ENCODE results near the gene PROSER2.

The PROSER2 gene

DNA sequence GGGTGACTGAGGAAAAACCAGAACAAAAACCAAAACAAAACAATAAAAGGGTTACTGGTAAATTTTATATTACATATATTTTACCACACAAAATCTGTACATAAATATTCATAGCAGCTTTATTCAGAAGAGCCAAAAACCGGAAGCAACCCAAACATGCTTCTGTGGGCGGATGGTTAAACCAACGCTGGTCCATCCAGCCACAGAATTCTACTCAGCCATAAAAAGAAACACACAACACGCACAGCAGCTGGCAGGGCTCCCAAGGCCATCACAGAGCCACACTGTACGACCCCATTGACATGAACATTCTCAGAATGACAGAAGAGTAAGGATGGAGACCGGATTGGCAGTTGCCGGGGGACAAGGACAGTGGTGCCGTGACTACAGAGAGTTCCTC lies 83.6 kb downstream of the PROSER2 start:
- no peak overlapping the region for H3K9ac ChIP-seq (ENCODE audit: low read depth, low read length)
- no peaks in the 10 kb centered on the region for H3K36me3 ChIP-seq (ENCODE audit: insufficient read depth, low read length)
- H3K4me1 ChIP-seq (ENCODE audit: control insufficient read depth, insufficient read depth, low read length), result no peaks in the 10 kb centered on the region
- no peak overlapping the region for H3K4me3 ChIP-seq (ENCODE audit: low read length)
- no peaks in the 10 kb centered on the region for H3K9me3 ChIP-seq (replicated peaks; ENCODE audit: low read length)
- no peaks in the 10 kb centered on the region for H3K27me3 ChIP-seq (ENCODE audit: control insufficient read depth, insufficient read depth, low read length)
- no peak overlapping the region for H3K4me2 ChIP-seq (ENCODE audit: low read length)

DNA sequence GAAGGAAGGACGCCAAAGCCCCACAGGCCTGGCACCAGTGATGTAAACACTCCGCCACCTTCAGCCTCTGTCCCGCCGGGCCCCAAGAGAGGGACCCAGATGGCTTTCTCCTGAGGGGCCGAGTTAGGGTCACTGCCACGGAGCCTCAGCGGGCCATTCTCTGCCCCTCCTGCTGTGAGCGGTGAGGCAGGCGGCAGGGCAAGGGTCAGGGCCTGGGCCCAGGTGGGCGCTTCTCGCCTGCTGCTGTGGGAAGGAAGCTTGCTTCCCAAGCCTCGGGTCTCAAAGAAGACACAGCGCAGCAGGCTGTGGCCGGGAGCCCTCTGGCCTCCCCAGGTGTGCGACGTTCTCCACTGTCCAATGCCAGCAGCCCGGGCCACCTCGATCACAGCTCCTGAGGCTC lies 84.8 kb downstream of the PROSER2 start:
- Histone ChIP-seq H3K4me1 (ENCODE audit: control insufficient read depth, insufficient read depth, low read length) (no peaks in the 10 kb centered on the region), H3K4me2 (ENCODE audit: low read length) (no peak overlapping the region), H3K9me3 (replicated peaks; ENCODE audit: low read length) (no peaks in the 10 kb centered on the region), H3K36me3 (ENCODE audit: insufficient read depth, low read length) (no peaks in the 10 kb centered on the region), H3K4me3 (ENCODE audit: low read length) (no peak overlapping the region), H3K27me3 (ENCODE audit: control insufficient read depth, insufficient read depth, low read length) (peaks cover 3% of the 10 kb centered on the region), H3K9ac (ENCODE audit: low read depth, low read length) (no peak overlapping the region)

DNA sequence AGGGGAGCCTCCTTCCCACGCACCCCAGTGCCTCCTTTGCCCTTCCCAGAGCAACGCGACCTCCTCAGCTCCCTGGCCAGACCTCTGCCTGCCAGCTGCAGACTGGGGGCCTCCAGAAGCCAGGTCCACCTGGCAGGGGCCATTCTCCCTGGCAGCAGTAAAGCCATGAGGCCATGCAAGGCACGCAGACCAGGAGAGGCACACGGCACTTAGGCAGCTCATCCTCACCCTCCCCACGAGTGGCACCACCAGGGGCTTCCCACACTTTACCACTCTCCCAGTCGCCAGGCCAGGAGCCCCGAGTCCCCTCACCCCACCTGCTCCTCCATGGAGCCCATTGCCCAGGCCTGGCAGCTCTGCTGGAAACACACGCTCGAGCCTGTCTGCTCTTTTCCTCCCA lies 85.4 kb downstream of the PROSER2 start:
- no peaks in the 10 kb centered on the region for H3K36me3 ChIP-seq (ENCODE audit: insufficient read depth, low read length)
- H3K4me1 ChIP-seq (ENCODE audit: control insufficient read depth, insufficient read depth, low read length), result no peaks in the 10 kb centered on the region
- no peak overlapping the region for H3K9ac ChIP-seq (ENCODE audit: low read depth, low read length)
- no peak overlapping the region for H3K4me3 ChIP-seq (ENCODE audit: low read length)
- no peaks in the 10 kb centered on the region for H3K9me3 ChIP-seq (replicated peaks; ENCODE audit: low read length)
- no peak overlapping the region for H3K4me2 ChIP-seq (ENCODE audit: low read length)
- peaks cover 3% of the 10 kb centered on the region for H3K27me3 ChIP-seq (ENCODE audit: control insufficient read depth, insufficient read depth, low read length)

DNA sequence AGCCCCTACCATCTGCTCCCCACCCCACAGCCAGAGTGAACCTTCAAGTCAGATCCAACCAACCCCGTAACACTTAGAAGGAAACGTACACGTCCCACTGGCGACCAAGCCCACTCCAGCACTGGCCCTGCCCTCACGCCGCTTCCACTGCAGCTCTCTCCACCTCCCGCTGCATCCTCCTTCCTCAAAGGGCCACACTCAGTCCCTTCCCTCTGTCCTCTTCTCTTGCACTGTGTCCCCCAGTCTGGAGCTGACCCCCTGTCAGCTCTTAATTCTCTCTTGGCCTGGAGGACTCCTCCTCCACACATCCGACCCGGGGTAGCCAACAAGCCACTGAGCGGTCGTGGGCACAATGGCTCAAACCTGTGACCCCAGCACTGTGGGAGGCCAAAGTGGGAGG lies 85.8 kb downstream of the PROSER2 start:
- no peaks in the 10 kb centered on the region for H3K4me1 ChIP-seq (ENCODE audit: control insufficient read depth, insufficient read depth, low read length)
- no peaks in the 10 kb centered on the region for H3K9me3 ChIP-seq (replicated peaks; ENCODE audit: low read length)
- no peak overlapping the region for H3K4me3 ChIP-seq (ENCODE audit: low read length)
- no peak overlapping the region for H3K9ac ChIP-seq (ENCODE audit: low read depth, low read length)
- H3K36me3 ChIP-seq (ENCODE audit: insufficient read depth, low read length), result no peaks in the 10 kb centered on the region
- peaks cover 3% of the 10 kb centered on the region for H3K27me3 ChIP-seq (ENCODE audit: control insufficient read depth, insufficient read depth, low read length)
- no peak overlapping the region for H3K4me2 ChIP-seq (ENCODE audit: low read length)

DNA sequence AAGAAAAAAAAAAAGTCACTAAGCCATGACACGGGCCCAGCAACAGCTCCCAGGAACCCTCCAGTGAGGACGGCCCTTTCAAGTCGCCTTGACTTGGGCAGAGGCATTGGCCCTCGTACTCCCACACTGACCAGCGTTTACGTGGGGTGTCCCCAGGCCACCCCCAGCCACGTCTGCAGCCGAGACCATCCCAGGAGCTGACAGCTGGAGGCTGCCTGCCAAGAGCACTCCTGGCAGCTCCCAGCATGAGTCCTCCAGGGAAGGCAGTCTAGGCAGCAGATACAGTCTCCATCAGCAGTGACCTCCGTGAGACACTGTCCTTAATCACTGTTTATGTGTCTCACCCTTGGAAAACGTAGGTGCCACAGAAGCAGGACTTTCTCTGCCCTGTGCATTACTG lies 86.5 kb downstream of the PROSER2 start:
- H3K4me3 ChIP-seq (ENCODE audit: low read length), result no peak overlapping the region
- H3K4me2 ChIP-seq (ENCODE audit: low read length), result no peak overlapping the region
- no peak overlapping the region for H3K9ac ChIP-seq (ENCODE audit: low read depth, low read length)
- H3K27me3 ChIP-seq (ENCODE audit: control insufficient read depth, insufficient read depth, low read length), result peaks cover 3% of the 10 kb centered on the region
- no peaks in the 10 kb centered on the region for H3K36me3 ChIP-seq (ENCODE audit: insufficient read depth, low read length)
- no peaks in the 10 kb centered on the region for H3K4me1 ChIP-seq (ENCODE audit: control insufficient read depth, insufficient read depth, low read length)
- H3K9me3 ChIP-seq (replicated peaks; ENCODE audit: low read length), result no peaks in the 10 kb centered on the region

DNA sequence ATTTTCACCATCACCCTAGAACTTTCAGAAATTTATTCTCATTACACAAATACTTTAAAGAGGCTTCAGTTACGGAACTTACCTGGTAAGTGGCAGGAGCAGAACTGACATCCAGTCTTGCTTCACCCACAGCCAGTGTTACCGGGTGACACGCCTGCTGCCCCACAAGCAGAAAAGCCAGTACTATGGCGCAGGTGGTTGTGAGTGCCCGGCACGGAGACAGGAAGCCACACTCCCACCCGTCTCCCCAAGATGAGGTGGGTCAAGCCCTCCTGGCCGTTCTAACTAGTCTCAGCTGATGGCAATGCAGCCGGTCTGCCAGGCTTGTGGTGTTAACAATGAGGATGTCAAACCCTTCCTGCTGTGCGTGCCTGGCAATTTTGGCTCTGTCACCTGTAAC lies 86.9 kb downstream of the PROSER2 start:
- Histone ChIP-seq H3K4me2 (ENCODE audit: low read length) (no peak overlapping the region), H3K36me3 (ENCODE audit: insufficient read depth, low read length) (no peaks in the 10 kb centered on the region), H3K9ac (ENCODE audit: low read depth, low read length) (no peak overlapping the region), H3K9me3 (replicated peaks; ENCODE audit: low read length) (no peaks in the 10 kb centered on the region), H3K4me1 (ENCODE audit: control insufficient read depth, insufficient read depth, low read length) (no peaks in the 10 kb centered on the region), H3K27me3 (ENCODE audit: control insufficient read depth, insufficient read depth, low read length) (peaks cover 3% of the 10 kb centered on the region), H3K4me3 (ENCODE audit: low read length) (no peak overlapping the region)

DNA sequence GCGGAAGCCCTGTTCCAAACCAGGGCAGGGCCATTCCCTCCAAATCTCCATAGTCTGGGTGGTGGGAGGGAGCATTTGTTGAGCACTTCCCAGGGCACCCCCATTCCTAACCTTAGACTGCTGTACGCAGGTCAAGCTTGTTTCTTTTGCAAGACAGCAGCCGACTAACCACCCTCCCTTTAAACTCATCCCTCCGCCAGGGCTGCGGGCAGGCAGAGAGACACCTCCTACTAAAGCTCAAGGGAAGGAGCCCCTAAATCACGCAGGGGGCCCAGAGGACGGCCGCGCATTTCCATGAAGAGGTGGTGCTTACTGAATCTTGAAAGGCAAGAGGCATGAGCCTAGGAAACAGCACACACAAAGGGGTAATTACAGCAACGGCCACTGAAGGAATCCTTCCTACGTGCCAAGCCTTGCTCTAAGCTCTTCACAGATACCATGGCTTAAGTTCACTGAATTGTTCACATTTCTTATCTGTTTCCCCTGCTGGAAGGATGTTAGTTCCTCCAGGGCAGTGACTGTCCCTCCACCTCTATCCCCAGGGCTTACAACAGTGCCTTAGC lies 90.0 kb downstream of the PROSER2 start:
- peak overlapping the region; percentile 8 for H3K4me2 ChIP-seq (ENCODE audit: low read length)
- H3K9me3 ChIP-seq (replicated peaks; ENCODE audit: low read length), result no peaks in the 10 kb centered on the region
- H3K4me3 ChIP-seq (ENCODE audit: low read length), result no peak overlapping the region
- no peaks in the 10 kb centered on the region for H3K4me1 ChIP-seq (ENCODE audit: control insufficient read depth, insufficient read depth, low read length)
- H3K9ac ChIP-seq (ENCODE audit: low read depth, low read length), result no peak overlapping the region
- peaks cover 3% of the 10 kb centered on the region for H3K27me3 ChIP-seq (ENCODE audit: control insufficient read depth, insufficient read depth, low read length)
- H3K36me3 ChIP-seq (ENCODE audit: insufficient read depth, low read length), result no peaks in the 10 kb centered on the region

DNA sequence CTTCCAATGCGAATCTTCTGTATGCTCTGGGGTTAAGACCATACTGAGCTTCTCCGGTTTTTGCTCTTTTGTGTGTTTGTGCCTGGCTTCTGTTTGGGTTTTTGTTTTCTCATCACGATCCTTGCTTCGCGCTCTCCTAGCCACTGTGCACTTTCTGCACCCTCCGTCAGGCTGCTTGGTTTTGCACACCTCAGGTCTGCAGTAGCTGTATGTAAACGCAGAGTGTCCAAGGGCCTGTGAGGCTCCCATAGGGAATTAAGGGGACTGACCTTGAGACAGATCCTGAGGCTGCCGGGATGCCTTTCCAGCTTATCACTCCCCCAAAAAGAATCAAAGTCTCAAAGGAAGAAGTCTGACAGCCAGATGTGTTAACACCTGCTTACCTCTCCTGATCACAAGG lies 95.2 kb downstream of the PROSER2 start:
- H3K36me3 ChIP-seq (ENCODE audit: insufficient read depth, low read length), result peaks cover 31% of the 10 kb centered on the region
- H3K4me1 ChIP-seq (ENCODE audit: control insufficient read depth, insufficient read depth, low read length), result no peaks in the 10 kb centered on the region
- no peak overlapping the region for H3K4me2 ChIP-seq (ENCODE audit: low read length)

DNA sequence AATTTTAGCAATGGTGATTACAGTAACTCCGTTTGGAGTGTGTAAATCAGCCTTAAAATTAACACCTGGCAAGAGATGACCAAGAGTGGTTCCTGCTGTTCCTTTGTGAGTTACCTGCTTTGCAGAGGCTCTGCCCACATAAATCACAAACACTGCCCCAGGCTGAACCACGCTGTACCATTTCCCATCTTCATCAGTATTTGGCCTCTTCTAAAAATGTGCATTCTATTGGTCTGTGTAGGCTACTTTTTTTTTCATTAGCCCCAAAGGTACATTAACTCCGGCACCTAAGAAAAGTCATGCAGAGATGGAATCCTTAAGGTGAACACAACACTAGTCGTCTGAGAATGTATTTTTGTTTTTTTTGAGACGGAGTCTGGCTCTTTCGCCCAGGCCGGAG lies 96.1 kb downstream of the PROSER2 start:
- H3K9ac ChIP-seq (ENCODE audit: low read depth, low read length), result no peak overlapping the region
- peaks cover 31% of the 10 kb centered on the region for H3K36me3 ChIP-seq (ENCODE audit: insufficient read depth, low read length)
- H3K27me3 ChIP-seq (ENCODE audit: control insufficient read depth, insufficient read depth, low read length), result no peaks in the 10 kb centered on the region
- no peak overlapping the region for H3K4me3 ChIP-seq (ENCODE audit: low read length)
- H3K4me1 ChIP-seq (ENCODE audit: control insufficient read depth, insufficient read depth, low read length), result no peaks in the 10 kb centered on the region
- no peak overlapping the region for H3K4me2 ChIP-seq (ENCODE audit: low read length)
- H3K9me3 ChIP-seq (replicated peaks; ENCODE audit: low read length), result no peaks in the 10 kb centered on the region

More for the DNA sequence above, 95.2 kb downstream of the PROSER2 start:
- Histone ChIP-seq H3K27me3 (ENCODE audit: control insufficient read depth, insufficient read depth, low read length) (no peaks in the 10 kb centered on the region), H3K9ac (ENCODE audit: low read depth, low read length) (no peak overlapping the region), H3K9me3 (replicated peaks; ENCODE audit: low read length) (no peaks in the 10 kb centered on the region), H3K4me3 (ENCODE audit: low read length) (no peak overlapping the region)

All from skeletal muscle satellite cell (primary cell).